ENCODE measurements around the gene GORAB.

DNA sequence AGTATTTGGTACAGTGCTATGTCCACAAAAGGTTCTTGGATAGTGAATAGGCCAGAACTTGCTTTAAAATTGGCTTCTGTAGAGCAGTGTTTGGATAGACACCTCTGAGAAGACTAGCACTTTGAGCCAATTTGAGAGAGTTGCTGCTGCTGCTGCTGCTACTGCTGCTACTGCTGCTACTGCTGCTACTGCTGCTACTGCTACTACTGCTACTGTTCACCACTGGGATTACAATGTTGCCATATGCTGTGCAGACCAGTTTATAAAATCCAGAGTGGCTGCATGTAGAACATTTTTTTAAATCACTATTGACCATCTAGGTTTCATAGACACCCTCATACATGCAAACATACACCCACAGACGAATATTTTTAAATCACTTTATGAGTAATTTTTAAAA lies 15.3 kb downstream of the GORAB start:
- TF ChIP-seq EZH2 (IDR thresholded peaks at IDR 0.05; ENCODE audit: borderline replicate concordance, low read depth, low read length), result no peak
- no peak for TF ChIP-seq XRCC5 (IDR thresholded peaks at IDR 0.05; ENCODE audit: low read depth, low read length)
- TF ChIP-seq E2F3 (CRISPR knock-in tag; IDR thresholded peaks at IDR 0.05), result no peak
- TF ChIP-seq, protein P1, sequence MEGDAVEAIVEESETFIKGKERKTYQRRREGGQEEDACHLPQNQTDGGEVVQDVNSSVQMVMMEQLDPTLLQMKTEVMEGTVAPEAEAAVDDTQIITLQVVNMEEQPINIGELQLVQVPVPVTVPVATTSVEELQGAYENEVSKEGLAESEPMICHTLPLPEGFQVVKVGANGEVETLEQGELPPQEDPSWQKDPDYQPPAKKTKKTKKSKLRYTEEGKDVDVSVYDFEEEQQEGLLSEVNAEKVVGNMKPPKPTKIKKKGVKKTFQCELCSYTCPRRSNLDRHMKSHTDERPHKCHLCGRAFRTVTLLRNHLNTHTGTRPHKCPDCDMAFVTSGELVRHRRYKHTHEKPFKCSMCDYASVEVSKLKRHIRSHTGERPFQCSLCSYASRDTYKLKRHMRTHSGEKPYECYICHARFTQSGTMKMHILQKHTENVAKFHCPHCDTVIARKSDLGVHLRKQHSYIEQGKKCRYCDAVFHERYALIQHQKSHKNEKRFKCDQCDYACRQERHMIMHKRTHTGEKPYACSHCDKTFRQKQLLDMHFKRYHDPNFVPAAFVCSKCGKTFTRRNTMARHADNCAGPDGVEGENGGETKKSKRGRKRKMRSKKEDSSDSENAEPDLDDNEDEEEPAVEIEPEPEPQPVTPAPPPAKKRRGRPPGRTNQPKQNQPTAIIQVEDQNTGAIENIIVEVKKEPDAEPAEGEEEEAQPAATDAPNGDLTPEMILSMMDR (IDR thresholded peaks at IDR 0.05 in 2 of 3, conservative IDR thresholded peaks at IDR 0.05 in 1 of 3; ENCODE audit: insufficient read depth in 2 of 3, low read depth in 1 of 3, low read length in 3 of 3), result no peak
- TF ChIP-seq ZNF224 (CRISPR knock-in tag; IDR thresholded peaks at IDR 0.05), result no peak
- no peak for TF ChIP-seq SRF (CRISPR knock-in tag; IDR thresholded peaks at IDR 0.05)
- TF ChIP-seq TFE3 (CRISPR knock-in tag; IDR thresholded peaks at IDR 0.05), result no peak
- TF ChIP-seq ZNF445 (CRISPR knock-in tag; IDR thresholded peaks at IDR 0.05; ENCODE audit: low read depth), result no peak
- no peak for TF ChIP-seq RFX5 (IDR thresholded peaks at IDR 0.05; ENCODE audit: low read depth, low read length)
- TF ChIP-seq FOS (IDR thresholded peaks at IDR 0.05; ENCODE audit: extremely low read depth, insufficient read length), result no peak
- no peak for TF ChIP-seq TAF1 (IDR thresholded peaks at IDR 0.05; ENCODE audit: control insufficient read depth, extremely low read depth, insufficient read depth, low read length, severe bottlenecking)
- TF ChIP-seq POLR3A (IDR thresholded peaks at IDR 0.05; ENCODE audit: borderline replicate concordance, extremely low read depth, insufficient read depth, insufficient read length), result no peak
- TF ChIP-seq ETV6 (IDR thresholded peaks at IDR 0.05; ENCODE audit: borderline replicate concordance in 1 of 2, low read depth in 2 of 2, low read length in 1 of 2), result no peak
- TF ChIP-seq ETV6 (CRISPR knock-in tag; IDR thresholded peaks at IDR 0.05; ENCODE audit: borderline replicate concordance), result no peak
- TF ChIP-seq, protein P2, sequence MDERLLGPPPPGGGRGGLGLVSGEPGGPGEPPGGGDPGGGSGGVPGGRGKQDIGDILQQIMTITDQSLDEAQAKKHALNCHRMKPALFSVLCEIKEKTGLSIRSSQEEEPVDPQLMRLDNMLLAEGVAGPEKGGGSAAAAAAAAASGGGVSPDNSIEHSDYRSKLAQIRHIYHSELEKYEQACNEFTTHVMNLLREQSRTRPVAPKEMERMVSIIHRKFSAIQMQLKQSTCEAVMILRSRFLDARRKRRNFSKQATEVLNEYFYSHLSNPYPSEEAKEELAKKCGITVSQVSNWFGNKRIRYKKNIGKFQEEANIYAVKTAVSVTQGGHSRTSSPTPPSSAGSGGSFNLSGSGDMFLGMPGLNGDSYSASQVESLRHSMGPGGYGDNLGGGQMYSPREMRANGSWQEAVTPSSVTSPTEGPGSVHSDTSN (CRISPR knock-in tag; IDR thresholded peaks at IDR 0.05; ENCODE audit: low read depth), result no peak
- TF ChIP-seq, protein P2 (tag; conservative IDR thresholded peaks at IDR 0.05; ENCODE audit: low read depth), result no peak

Data from K562 (cell line).